NCI-H524 (cell line): ENCODE measurements around the gene CFAP410.
A peak's percentile ranks its signal among the peaks of the same experiment; 100 is the strongest.
"Not testable (repeated sequence)": the region's sequence is repeated elsewhere in the genome, so short reads cannot be mapped to it uniquely, and the experiment has no call there.

Source experiments
- DNase-seq, 2 experiments: peaks; one replicate each; lab custom pipeline; 2025; lab: John Stamatoyannopoulos, UW

Gene CFAP410

GRCh38 chr21:44350773-44351481 lies 11.7 kb upstream of the CFAP410 start:
- no peak for DNase-seq

GRCh38 chr21:44349847-44350772 lies 10.9 kb upstream of the CFAP410 start:
- DNase-seq, result no peak

GRCh38 chr21:44349416-44349846 lies 10.2 kb upstream of the CFAP410 start:
- DNase-seq, result no peak

GRCh38 chr21:44348861-44349260 lies 9.7 kb upstream of the CFAP410 start:
- no peak for DNase-seq

- no peak for DNase-seq
Observed at GRCh38 chr21:44347911-44348451, 8.8 kb upstream of the CFAP410 start.

GRCh38 chr21:44345495-44345894 lies 6.3 kb upstream of the CFAP410 start:
- peak in 1 of 2 experiments; percentile 57 for DNase-seq

- no peak for DNase-seq
Observed at GRCh38 chr21:44344541-44345183, 5.5 kb upstream of the CFAP410 start.

GRCh38 chr21:44342981-44343380 lies 3.8 kb upstream of the CFAP410 start:
- DNase-seq, result not testable (repeated sequence)

- not testable (repeated sequence) for DNase-seq
Observed at GRCh38 chr21:44341726-44342458, 2.7 kb upstream of the CFAP410 start.

GRCh38 chr21:44337941-44338895 lies 972 bp downstream of the CFAP410 start:
- peak; percentile 25 to 54 for DNase-seq

GRCh38 chr21:44337449-44337848 lies 1.7 kb downstream of the CFAP410 start:
- no peak for DNase-seq

GRCh38 chr21:44335266-44336059 lies 3.7 kb downstream of the CFAP410 start:
- no peak for DNase-seq

- DNase-seq, result no peak
Observed at GRCh38 chr21:44334329-44335030, 4.7 kb downstream of the CFAP410 start.

GRCh38 chr21:44333509-44334328 lies 5.5 kb downstream of the CFAP410 start:
- DNase-seq, result no peak

GRCh38 chr21:44332965-44333364 lies 6.2 kb downstream of the CFAP410 start:
- no peak for DNase-seq

- no peak for DNase-seq
Observed at GRCh38 chr21:44332383-44332782, 6.8 kb downstream of the CFAP410 start.

GRCh38 chr21:44331650-44332307 lies 7.4 kb downstream of the CFAP410 start:
- peak; percentile 38 to 78 for DNase-seq
